Stimulated activated CD4-positive, alpha-beta T cell treated with anti-CD3 and anti-CD28 coated beads, Interleukin-12 subunit alpha, Interleukin-12 subunit beta, amount 100 ng/mL, for 48 hours (primary cell): Measurements from ENCODE around the gene GSTO2.

Source experiments
- DNase-seq, 3 donors: peaks; one replicate each; pipeline ENCODE4 v3.0.0-alpha.2; 2020; ENCODE audit warnings: low read depth in 2 of 3, low spot score in 1 of 3

Gene GSTO2

GRCh38 chr10:104325436-104326435, 56.8 kb downstream of the GSTO2 start:
- no peak for DNase-seq

- DNase-seq: no peak
Observed at GRCh38 chr10:104326991-104327610, 58.1 kb downstream of the GSTO2 start.

GRCh38 chr10:104327745-104328645, 59.0 kb downstream of the GSTO2 start:
- no peak for DNase-seq

GRCh38 chr10:104328646-104328895, 59.6 kb downstream of the GSTO2 start:
- no peak for DNase-seq

- peak; percentile 68 to 79 (median 75) for DNase-seq
Observed at GRCh38 chr10:104328896-104329710, 60.1 kb downstream of the GSTO2 start.

GRCh38 chr10:104329735-104330134, 60.8 kb downstream of the GSTO2 start:
- no peak for DNase-seq

GRCh38 chr10:104330168-104331110, 61.5 kb downstream of the GSTO2 start:
- no peak for DNase-seq

- DNase-seq: no peak
Observed at GRCh38 chr10:104331208-104331838, 62.3 kb downstream of the GSTO2 start.

- no peak for DNase-seq
Observed at GRCh38 chr10:104332243-104333031, 63.5 kb downstream of the GSTO2 start.

- no peak for DNase-seq
Observed at GRCh38 chr10:104333032-104333727, 64.2 kb downstream of the GSTO2 start.

- no peak for DNase-seq
Observed at GRCh38 chr10:104333728-104334373, 64.9 kb downstream of the GSTO2 start.

GRCh38 chr10:104334561-104334960, 65.6 kb downstream of the GSTO2 start:
- no peak for DNase-seq

GRCh38 chr10:104334965-104335650, 66.1 kb downstream of the GSTO2 start:
- no peak for DNase-seq

GRCh38 chr10:104336821-104337467, 68.0 kb downstream of the GSTO2 start:
- no peak for DNase-seq

- DNase-seq: no peak
Observed at GRCh38 chr10:104337521-104337984, 68.6 kb downstream of the GSTO2 start.
